Dermis microvascular lymphatic vessel endothelial cell (primary cell): ENCODE measurements around the gene SPDYE16. TPM values are rescaled to one million over a fixed set of nuclear protein-coding genes. Genes with fewer than 3 reads are reported as not detected.

ENCODE experiments used
- total RNA-seq: library from RNA; depleted of rRNA; stranded (reverse); fragments of >200 nt; gene quantifications from 2 replicates; pipeline ENCODE4 v1.2.1, GENCODE V29; 2014

The SPDYE16 gene
- total RNA-seq, 1 donor from 2014 or later: 0.13 TPM

Other genes starting within 250 kb of the SPDYE16 start
- 72.3 and 134 TPM in 2 replicates for gene HSPB1, start 240.6 kb downstream of the SPDYE16 start, total RNA-seq
- 84.6 and 122 TPM in 2 replicates for gene YWHAG, start 184.3 kb downstream of the SPDYE16 start, total RNA-seq
- 0.51 and 0.63 TPM in 2 replicates for gene SSC4D, start 133.6 kb downstream of the SPDYE16 start, total RNA-seq
- 1.7 and 2.5 TPM in 2 replicates for gene ZP3, start 118.3 kb downstream of the SPDYE16 start, total RNA-seq
- 4.1 and 4.9 TPM in 2 replicates for gene DTX2, start 81.6 kb downstream of the SPDYE16 start, total RNA-seq
- 0.13 and 0.38 TPM in 2 replicates for gene UPK3B, start 32.7 kb downstream of the SPDYE16 start, total RNA-seq
- 1.0 and 2.6 TPM in 2 replicates for gene POMZP3, start 84.0 kb upstream of the SPDYE16 start, total RNA-seq